Cardiac fibroblast (primary cell): Measurements from ENCODE around the gene CEP95.

Experiments used
- DNase-seq, 2 donors: peaks; one replicate each; pipeline versions ENCODE4 v3.0.0 to v3.0.0-alpha.2; 2010; ENCODE audit warnings: low read depth in 2 of 2
- H3K4me3 ChIP-seq, 2 donors: replicated peaks in 1 of 2; 1 replicate in 1 of 2; 2 replicates in 1 of 2; pipeline ENCODE4 v1.5.1; 2011; ENCODE audit warnings: low read depth in 2 of 2, low read length in 2 of 2, mild to moderate bottlenecking in 2 of 2, moderate library complexity in 1 of 2
- TF ChIP-seq, protein P1 (sequence below): IDR thresholded peaks from one replicate; pipeline ENCODE4 v1.5.1; 2011; ENCODE audit warnings: low read depth, mild to moderate bottlenecking, low read length, inconsistent platforms

Gene CEP95

DNA sequence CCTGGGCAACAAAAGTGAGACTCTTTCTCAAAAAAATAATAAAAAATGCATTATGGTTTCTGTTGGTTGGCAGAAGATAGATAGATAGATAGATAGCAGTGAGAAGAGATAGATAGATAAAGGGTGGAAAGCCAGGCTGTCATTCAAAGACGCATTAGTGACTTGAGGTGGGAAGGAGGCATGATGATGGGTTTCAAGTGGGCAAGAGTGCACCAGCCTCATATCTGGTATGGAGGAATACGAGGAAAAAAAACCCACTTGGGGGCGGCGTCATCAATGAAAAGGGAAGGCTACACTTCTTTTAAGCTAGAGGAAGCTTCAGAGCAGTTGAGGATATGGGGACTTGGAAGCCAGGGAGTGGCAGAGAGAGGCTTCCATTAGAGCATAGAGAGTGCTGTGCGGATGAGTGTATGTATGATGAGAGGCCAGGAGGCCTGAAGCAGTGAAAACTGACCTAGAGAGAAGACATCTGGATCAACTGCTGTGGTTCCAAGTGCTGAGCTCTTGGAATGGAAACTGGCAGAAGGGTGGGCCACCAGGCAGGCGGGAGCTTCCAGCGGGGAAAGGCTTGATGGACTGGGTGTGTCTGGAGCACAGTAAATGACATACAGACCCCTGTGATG, 31.8 kb downstream of the CEP95 start:
- no peak for DNase-seq
- TF ChIP-seq, protein P1, sequence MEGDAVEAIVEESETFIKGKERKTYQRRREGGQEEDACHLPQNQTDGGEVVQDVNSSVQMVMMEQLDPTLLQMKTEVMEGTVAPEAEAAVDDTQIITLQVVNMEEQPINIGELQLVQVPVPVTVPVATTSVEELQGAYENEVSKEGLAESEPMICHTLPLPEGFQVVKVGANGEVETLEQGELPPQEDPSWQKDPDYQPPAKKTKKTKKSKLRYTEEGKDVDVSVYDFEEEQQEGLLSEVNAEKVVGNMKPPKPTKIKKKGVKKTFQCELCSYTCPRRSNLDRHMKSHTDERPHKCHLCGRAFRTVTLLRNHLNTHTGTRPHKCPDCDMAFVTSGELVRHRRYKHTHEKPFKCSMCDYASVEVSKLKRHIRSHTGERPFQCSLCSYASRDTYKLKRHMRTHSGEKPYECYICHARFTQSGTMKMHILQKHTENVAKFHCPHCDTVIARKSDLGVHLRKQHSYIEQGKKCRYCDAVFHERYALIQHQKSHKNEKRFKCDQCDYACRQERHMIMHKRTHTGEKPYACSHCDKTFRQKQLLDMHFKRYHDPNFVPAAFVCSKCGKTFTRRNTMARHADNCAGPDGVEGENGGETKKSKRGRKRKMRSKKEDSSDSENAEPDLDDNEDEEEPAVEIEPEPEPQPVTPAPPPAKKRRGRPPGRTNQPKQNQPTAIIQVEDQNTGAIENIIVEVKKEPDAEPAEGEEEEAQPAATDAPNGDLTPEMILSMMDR = no peak

DNA sequence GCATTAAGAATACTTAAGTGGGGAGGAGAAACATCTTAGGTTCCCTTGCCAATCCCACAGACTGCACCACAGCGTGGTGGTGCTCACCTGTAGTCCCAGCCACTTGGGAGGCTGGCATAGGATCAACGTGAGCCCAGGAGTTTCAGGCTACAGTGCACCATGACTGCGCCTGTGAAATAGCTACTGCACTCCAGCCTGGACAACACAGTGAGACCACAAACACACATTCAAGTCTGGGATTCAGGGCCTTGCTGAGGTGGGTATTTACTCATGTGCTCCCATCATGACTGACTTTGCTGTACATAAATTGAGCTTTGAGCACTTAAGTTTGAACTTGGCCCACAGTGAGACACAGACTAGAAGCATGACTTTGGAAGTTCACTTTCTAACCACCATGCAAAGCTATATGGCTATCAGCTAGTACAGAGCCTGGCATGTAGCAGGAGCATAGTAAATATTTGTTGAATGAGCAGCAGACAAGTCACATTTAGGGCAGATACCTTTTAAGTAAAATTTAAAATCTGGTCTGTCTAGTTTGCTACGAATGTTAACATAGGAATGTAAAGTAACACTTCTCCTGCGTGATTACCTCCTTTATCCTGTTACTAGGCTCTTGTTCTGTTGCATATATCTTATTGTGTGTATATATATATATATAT, 33.5 kb downstream of the CEP95 start:
- no peak for DNase-seq
- no peak overlapping the region for H3K4me3 ChIP-seq
- TF ChIP-seq, protein P1 = no peak

More for the DNA sequence above, 31.8 kb downstream of the CEP95 start:
- H3K4me3 ChIP-seq = no peak overlapping the region

DNA sequence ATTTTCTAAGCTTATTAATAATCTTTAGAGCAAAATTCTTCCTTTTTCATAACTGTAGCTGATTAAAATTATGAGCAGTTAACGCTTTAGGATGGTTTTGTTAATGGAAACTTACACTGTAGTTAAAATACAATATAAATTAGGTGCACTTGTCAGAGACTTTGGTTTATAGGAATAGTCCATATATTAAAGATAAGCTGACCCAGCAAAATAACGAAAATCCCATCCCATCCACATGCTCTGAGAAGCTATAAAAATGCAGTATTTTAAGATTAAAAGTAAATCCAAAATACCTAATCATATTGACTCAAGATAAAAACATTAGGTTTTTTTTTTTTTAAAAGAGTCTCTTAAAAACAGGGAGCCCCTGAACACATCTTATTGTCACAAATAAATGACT, 38.0 kb downstream of the CEP95 start:
- H3K4me3 ChIP-seq = no peak overlapping the region
- TF ChIP-seq, protein P1 = no peak
- no peak for DNase-seq

DNA sequence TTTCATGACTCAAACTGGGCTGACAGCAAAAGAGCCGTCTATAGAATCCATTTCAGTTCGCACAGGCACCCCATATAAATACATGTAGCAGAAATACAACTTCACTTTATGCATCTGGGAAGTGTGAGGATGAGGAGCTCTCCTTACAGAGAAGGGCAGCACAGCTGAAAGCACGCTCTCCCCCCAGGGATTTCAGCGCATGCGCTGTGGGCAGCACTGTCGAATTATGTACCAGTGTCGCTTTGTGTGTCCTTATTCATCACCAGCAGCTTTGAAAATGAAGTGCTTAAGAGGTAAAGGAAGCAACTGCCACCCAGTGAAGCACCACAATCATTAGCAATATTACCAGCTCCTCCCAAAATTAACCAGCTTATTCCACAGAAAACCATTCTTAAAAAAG, 39.9 kb downstream of the CEP95 start:
- no peak overlapping the region for H3K4me3 ChIP-seq
- DNase-seq = no peak
- TF ChIP-seq, protein P1 = no peak

DNA sequence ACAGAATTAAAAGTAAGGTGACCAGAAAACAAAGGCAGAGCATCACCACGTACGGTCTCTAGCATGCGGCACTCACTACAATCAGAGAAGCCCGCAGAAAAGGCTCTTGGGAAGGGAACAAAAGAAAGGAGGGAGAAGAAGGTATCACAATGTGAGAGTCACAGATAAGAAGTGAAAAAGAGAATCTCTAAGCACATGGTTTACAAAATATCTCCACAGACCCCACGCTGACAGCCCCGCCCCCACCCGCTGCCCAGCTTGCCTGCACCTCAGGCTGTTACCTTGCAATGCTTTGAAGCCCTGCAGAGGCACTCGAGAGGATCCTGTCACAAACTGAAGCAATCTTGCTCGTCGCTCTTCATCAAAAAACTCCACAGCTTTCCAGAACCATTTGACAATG, 40.5 kb downstream of the CEP95 start:
- H3K4me3 ChIP-seq = no peak overlapping the region
- DNase-seq = no peak
- TF ChIP-seq, protein P1 = no peak

DNA sequence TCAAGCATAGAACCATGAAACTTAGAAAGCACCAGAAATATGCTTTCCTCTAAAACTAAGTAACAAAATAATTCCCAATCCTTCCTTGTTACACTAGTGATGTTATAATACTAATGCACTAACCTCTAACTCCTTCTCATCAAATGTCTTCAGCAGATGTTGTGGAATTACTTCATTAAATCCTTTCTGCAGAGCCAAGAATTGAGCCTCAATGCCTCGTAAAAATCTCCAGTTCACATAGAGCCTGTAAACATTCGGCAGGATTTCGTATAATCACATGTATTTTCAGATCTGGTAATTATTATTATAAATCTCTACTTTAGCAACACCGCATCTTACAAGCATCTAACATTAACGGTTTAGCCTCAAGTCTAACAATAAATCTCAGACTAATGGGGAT, 44.7 kb downstream of the CEP95 start:
- TF ChIP-seq, protein P1 = no peak
- no peak for DNase-seq
- H3K4me3 ChIP-seq = no peak overlapping the region
